ENCODE measurements around the gene MAPK1IP1L. TPM values are rescaled to one million over a fixed set of nuclear protein-coding genes. Genes with fewer than 3 reads are reported as not detected.
A peak's percentile ranks its signal among the peaks of the same experiment; 100 is the strongest.

The MAPK1IP1L gene
- total and polyA plus RNA-seq, 10 donors: 20.8 to 72.5 (median 60.6) TPM

DNA sequence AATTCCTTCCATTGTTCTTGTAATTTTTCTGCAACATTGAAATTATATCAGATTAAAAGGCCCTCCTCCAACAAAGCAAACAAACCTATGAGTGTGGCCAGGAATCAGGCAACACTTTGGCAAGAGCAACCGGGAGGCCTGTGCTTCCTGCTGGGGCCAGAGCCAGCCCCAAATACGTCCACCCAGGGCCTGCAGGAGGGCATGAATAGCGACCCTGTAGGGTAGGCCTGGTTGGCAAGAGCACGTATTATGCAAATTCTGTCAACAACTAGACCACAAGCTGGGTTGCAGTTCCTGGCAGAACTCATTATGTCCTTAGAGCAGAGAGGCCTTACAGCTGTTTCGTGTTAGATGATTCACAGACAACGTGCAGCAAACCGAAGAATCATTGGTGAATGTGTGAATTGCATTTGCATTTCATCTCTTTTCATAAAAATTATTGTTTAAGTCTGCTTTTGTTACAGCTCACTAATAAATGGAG lies 50.7 kb downstream of the MAPK1IP1L start:
- 1 to 4% (median 3%) methylated on average over 7 of the region's 7 CpGs for WGBS, 5 donors

GRCh38 chr14:55103005-55103640 lies 51.7 kb downstream of the MAPK1IP1L start:
- peak overlapping the region; percentile 61 to 90 (median 82) for H3K27ac ChIP-seq
- TF ChIP-seq, protein P1, sequence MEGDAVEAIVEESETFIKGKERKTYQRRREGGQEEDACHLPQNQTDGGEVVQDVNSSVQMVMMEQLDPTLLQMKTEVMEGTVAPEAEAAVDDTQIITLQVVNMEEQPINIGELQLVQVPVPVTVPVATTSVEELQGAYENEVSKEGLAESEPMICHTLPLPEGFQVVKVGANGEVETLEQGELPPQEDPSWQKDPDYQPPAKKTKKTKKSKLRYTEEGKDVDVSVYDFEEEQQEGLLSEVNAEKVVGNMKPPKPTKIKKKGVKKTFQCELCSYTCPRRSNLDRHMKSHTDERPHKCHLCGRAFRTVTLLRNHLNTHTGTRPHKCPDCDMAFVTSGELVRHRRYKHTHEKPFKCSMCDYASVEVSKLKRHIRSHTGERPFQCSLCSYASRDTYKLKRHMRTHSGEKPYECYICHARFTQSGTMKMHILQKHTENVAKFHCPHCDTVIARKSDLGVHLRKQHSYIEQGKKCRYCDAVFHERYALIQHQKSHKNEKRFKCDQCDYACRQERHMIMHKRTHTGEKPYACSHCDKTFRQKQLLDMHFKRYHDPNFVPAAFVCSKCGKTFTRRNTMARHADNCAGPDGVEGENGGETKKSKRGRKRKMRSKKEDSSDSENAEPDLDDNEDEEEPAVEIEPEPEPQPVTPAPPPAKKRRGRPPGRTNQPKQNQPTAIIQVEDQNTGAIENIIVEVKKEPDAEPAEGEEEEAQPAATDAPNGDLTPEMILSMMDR (IDR thresholded peaks at IDR 0.05 in 8 of 11, conservative IDR thresholded peaks at IDR 0.05 in 3 of 11): no peak
- TF ChIP-seq POLR2AphosphoS5 (IDR thresholded peaks at IDR 0.05): peak; percentile 41 to 48 (median 47)
- H3K9me3 ChIP-seq: peaks cover 0 to 7% (median 3%) of the 10 kb centered on the region in 8 donors
- no peaks in the 10 kb centered on the region for H3K36me3 ChIP-seq
- peak; percentile 83 for DNase-seq
- H3K4me1 ChIP-seq: peaks cover 42 to 96% (median 61%) of the 10 kb centered on the region in 6 donors
- H3K27me3 ChIP-seq (replicated peaks in 1 of 7): no peaks in the 10 kb centered on the region
- H3K4me3 ChIP-seq: peak overlapping the region in 1 of 8 donors; percentile 17
- WGBS, 5 donors: 27 to 49% (median 32%) methylated on average over 13 of the region's 13 CpGs
- intact Hi-C loops (cut with DNase I; ENCODE audit: low total_unique reads): no loop called here

More for the DNA sequence above, 50.7 kb downstream of the MAPK1IP1L start:
- DNase-seq: peak; percentile 85
- peak; percentile 60 to 89 (median 87) for TF ChIP-seq POLR2AphosphoS5 (IDR thresholded peaks at IDR 0.05)
- peak in 1 of 3 donors; percentile 34 for TF ChIP-seq POLR2A (IDR thresholded peaks at IDR 0.05)
- TF ChIP-seq, protein P1 (IDR thresholded peaks at IDR 0.05 in 8 of 11, conservative IDR thresholded peaks at IDR 0.05 in 3 of 11): no peak
- Histone ChIP-seq H3K27ac (peak overlapping the region; percentile 61 to 90 (median 82)), H3K9me3 (peaks cover 0 to 7% (median 3%) of the 10 kb centered on the region in 8 donors), H3K4me3 (no peak overlapping the region), H3K36me3 (no peaks in the 10 kb centered on the region), H3K27me3 (replicated peaks in 1 of 7) (no peaks in the 10 kb centered on the region), H3K4me1 (peaks cover 37 to 94% (median 56%) of the 10 kb centered on the region in 6 donors)
- intact Hi-C loops (cut with DNase I; ENCODE audit: low total_unique reads): no loop called here

- peaks cover 38 to 95% (median 53%) of the 10 kb centered on the region in 6 donors for H3K4me1 ChIP-seq
- DNase-seq: peak; percentile 40
- TF ChIP-seq POLR2A (IDR thresholded peaks at IDR 0.05): no peak
- no peak for TF ChIP-seq POLR2AphosphoS5 (IDR thresholded peaks at IDR 0.05)
- TF ChIP-seq, protein P1 (IDR thresholded peaks at IDR 0.05 in 8 of 11, conservative IDR thresholded peaks at IDR 0.05 in 3 of 11): no peak
- intact Hi-C loops (cut with DNase I; ENCODE audit: low total_unique reads): no loop called here
- peaks cover 0 to 7% (median 3%) of the 10 kb centered on the region in 8 donors for H3K9me3 ChIP-seq
- H3K27me3 ChIP-seq (replicated peaks in 1 of 7): no peaks in the 10 kb centered on the region
- no peaks in the 10 kb centered on the region for H3K36me3 ChIP-seq
- H3K27ac ChIP-seq: peak overlapping the region; percentile 61 to 90 (median 82)
- peak overlapping the region in 1 of 8 donors; percentile 3 for H3K4me3 ChIP-seq
- WGBS, 5 donors: 91 to 98% (median 95%) methylated on average over 6 of the region's 6 CpGs
Measured at GRCh38 chr14:55103971-55104954, 52.8 kb downstream of the MAPK1IP1L start.
